ENCODE data around the gene CFAP97D2.

- no peak for TF ChIP-seq REST (IDR thresholded peaks at IDR 0.05; ENCODE audit: low read depth)
- TF ChIP-seq CEBPB (IDR thresholded peaks at IDR 0.05) = no peak
- TF ChIP-seq USF1 (IDR thresholded peaks at IDR 0.05) = no peak
- no peak for TF ChIP-seq MAX (IDR thresholded peaks at IDR 0.05)
- no peak for TF ChIP-seq YY1 (IDR thresholded peaks at IDR 0.05; ENCODE audit: low read depth)
- TF ChIP-seq NFIC (IDR thresholded peaks at IDR 0.05) = no peak
- TF ChIP-seq EP300 (IDR thresholded peaks at IDR 0.05; ENCODE audit: borderline replicate concordance) = no peak
- no peak for TF ChIP-seq RAD21 (IDR thresholded peaks at IDR 0.05; ENCODE audit: low read depth)
Observed at GRCh38 chr13:114263578-114263977, 84.5 kb downstream of the CFAP97D2 start.

Data from Ishikawa (cell line).